Duodenal mucosa (tissue), 2 donors: ENCODE data around the gene KIAA0825.

ENCODE experiments used
- H3K27ac ChIP-seq: one replicate; pipeline ENCODE4 v1.7.0; 2013; ENCODE audit warnings: low read depth, low read length
- H3K27me3 ChIP-seq, 2 donors: one replicate each; pipeline ENCODE4 v1.7.0; 2013; ENCODE audit warnings: low read length in 2 of 2, control low read depth in 1 of 2; ENCODE audit not compliant: insufficient read depth in 2 of 2, control insufficient read depth in 1 of 2
- H3K36me3 ChIP-seq, 2 donors: one replicate each; pipeline ENCODE4 v1.7.0; 2013; ENCODE audit warnings: low read length in 2 of 2, control low read depth in 1 of 2; ENCODE audit not compliant: insufficient read depth in 2 of 2, control insufficient read depth in 1 of 2
- H3K4me1 ChIP-seq, 2 donors: one replicate each; pipeline ENCODE4 v1.7.0; 2013; ENCODE audit warnings: low read length in 2 of 2, control low read depth in 1 of 2; ENCODE audit not compliant: insufficient read depth in 2 of 2, control insufficient read depth in 1 of 2
- H3K4me3 ChIP-seq, 2 donors: one replicate each; pipeline ENCODE4 v1.7.0; 2013; ENCODE audit warnings: low read length in 2 of 2, low read depth in 1 of 2
- H3K9ac ChIP-seq, 2 donors: one replicate each; pipeline ENCODE4 v1.7.0; 2013; ENCODE audit warnings: low read length in 2 of 2, low read depth in 1 of 2
- H3K9me3 ChIP-seq, 2 donors: one replicate each; pipeline ENCODE4 v1.7.0; 2013; ENCODE audit warnings: low read length in 2 of 2, control low read depth in 1 of 2; ENCODE audit not compliant: control insufficient read depth in 1 of 2

Gene KIAA0825

DNA sequence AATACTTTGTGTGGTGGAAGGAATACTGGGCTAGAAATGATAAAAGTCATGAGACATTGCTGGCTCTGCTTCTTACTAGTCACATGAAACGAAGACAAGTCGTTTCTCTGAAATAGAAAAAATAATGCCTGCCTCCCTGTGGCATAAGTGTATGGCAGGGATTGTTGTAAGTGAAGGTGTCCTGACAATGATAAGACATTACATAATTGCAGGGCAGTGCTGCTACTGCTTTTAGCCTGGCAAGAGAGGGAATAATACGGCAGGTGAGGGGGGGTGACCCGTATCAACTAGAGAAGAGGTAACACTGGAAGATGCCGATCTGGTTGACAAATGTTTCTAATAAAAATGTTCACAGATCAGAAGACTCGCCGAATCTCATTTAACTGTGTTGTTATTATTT is 314.3 kb downstream of the KIAA0825 start:
- Histone ChIP-seq H3K27ac (no peak overlapping the region), H3K27me3 (no peaks in the 10 kb centered on the region), H3K4me3 (no peak overlapping the region), H3K4me1 (no peaks in the 10 kb centered on the region), H3K9me3 (no peaks in the 10 kb centered on the region), H3K36me3 (no peaks in the 10 kb centered on the region), H3K9ac (no peak overlapping the region)

DNA sequence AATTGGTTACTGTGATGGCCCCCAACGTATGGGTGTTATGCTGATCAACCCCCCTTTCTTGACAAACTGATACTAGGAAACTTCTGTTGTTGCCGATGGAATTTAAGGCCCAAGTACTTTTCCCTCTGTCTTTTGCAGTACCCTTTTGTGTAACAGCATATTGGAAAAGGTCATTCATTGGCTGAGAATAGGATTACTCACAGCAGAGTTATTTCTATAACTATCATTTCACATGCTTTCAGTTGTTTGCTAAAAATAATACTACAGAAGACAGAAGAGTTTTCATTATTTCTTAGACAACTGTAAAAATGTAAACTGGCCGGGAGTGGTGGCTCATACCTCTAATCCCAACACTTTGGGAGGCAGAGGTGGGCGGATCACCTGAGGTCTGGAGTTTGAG is 329.5 kb downstream of the KIAA0825 start:
- H3K36me3 ChIP-seq: no peaks in the 10 kb centered on the region
- H3K9ac ChIP-seq: no peak overlapping the region
- no peaks in the 10 kb centered on the region for H3K27me3 ChIP-seq
- H3K27ac ChIP-seq: no peak overlapping the region
- H3K9me3 ChIP-seq: no peaks in the 10 kb centered on the region
- H3K4me3 ChIP-seq: no peak overlapping the region
- peaks cover 3 to 13% of the 10 kb centered on the region in 2 donors for H3K4me1 ChIP-seq

DNA sequence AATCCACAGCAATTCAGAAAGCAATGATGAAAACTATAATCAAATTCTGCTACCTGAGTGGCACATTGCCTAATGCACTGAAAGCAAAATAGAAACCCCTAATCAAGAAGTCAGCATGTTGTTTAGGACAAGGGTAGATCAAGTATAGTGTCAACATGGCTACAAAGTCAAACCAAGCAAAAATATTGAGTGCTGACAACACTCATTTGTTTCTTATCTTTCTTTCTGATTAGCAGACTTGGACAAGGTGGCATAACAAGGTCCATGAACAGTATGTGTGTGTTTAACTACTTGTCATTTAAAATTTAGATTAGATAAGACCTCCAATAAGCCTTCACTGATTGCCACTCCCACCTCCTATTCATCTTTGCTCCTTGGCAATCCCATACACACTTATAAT is 332.4 kb downstream of the KIAA0825 start:
- Histone ChIP-seq H3K4me1 (peaks cover 3 to 13% of the 10 kb centered on the region in 2 donors), H3K9ac (no peak overlapping the region), H3K36me3 (no peaks in the 10 kb centered on the region), H3K9me3 (no peaks in the 10 kb centered on the region), H3K27me3 (no peaks in the 10 kb centered on the region), H3K27ac (no peak overlapping the region), H3K4me3 (no peak overlapping the region)

DNA sequence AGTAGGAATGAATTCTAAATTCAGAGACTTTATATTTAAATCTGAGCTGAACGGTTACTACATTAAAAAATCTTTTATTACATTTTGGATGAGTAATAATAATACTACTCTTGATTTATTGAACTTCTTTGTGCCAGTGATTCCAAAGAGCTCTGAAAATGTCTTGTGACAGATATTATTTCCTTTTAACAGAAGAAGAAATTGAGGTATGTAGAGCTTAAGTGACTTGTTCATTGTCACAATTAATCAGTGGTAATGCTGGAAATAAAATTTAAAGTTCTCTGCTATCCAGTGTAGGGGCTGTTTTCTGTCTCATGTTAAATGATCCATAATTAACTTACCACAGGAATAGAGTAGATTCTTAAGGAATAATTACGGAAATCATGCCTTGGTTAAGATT is 335.3 kb downstream of the KIAA0825 start:
- Histone ChIP-seq H3K9me3 (no peaks in the 10 kb centered on the region), H3K4me1 (peaks cover 3 to 13% of the 10 kb centered on the region in 2 donors)

DNA sequence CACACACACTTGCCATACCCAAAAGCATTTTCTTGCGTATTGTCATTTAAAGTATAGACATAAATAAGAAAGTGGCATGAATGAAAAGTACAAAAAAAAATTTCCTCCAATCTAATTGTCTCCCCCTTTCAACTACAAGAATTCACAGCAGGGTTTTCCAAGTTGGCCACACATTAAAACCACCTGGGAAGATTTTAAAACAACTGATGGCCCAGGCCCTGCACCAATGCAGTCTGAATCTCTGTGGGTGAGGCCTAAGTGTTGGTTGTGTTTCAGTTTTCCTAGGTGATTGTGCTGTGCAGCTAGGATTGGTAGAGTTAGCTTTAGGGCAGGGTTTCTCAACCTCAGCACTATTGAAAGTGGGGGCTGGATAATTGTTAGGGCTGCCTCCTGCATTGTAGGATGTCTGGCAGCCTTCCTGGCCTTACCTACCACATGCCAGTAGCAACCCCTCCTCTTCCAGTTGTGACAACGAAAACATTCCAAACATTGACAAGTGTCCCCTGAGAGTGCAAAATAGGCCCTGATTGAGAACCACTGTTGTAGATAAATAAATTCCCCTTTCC is 337.1 kb downstream of the KIAA0825 start:
- no peak overlapping the region for H3K27ac ChIP-seq
- no peak overlapping the region for H3K9ac ChIP-seq
- H3K4me1 ChIP-seq: peaks cover 0 to 7% of the 10 kb centered on the region in 2 donors
- H3K36me3 ChIP-seq: no peaks in the 10 kb centered on the region
- no peaks in the 10 kb centered on the region for H3K9me3 ChIP-seq
- H3K4me3 ChIP-seq: no peak overlapping the region
- no peaks in the 10 kb centered on the region for H3K27me3 ChIP-seq

More for the DNA sequence above, 335.3 kb downstream of the KIAA0825 start:
- no peak overlapping the region for H3K27ac ChIP-seq
- no peaks in the 10 kb centered on the region for H3K27me3 ChIP-seq
- no peak overlapping the region for H3K9ac ChIP-seq
- H3K36me3 ChIP-seq: no peaks in the 10 kb centered on the region
- H3K4me3 ChIP-seq: no peak overlapping the region

DNA sequence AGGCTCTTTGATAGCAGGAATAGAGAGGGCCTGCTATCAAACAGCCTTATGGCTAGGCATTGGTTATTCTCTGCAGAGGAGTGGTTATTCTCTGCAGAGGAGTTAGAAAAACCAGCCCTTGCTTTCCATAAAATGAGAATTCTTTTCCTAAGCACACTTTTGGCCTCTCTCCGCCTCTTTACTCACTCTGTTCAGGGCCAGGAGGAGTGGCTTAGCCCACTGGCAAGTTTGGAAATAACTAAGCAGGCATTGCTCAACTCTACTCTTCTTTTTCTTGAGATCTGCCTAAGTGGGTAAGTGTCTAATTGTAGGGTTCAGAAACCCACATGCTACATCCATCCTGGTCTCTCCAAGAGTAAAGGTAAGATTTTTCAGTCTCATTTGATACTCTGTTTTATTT is 341.7 kb downstream of the KIAA0825 start:
- H3K4me1 ChIP-seq: no peaks in the 10 kb centered on the region
- no peak overlapping the region for H3K27ac ChIP-seq
- no peaks in the 10 kb centered on the region for H3K9me3 ChIP-seq
- H3K4me3 ChIP-seq: no peak overlapping the region
- no peak overlapping the region for H3K9ac ChIP-seq
- no peaks in the 10 kb centered on the region for H3K27me3 ChIP-seq
- no peaks in the 10 kb centered on the region for H3K36me3 ChIP-seq

DNA sequence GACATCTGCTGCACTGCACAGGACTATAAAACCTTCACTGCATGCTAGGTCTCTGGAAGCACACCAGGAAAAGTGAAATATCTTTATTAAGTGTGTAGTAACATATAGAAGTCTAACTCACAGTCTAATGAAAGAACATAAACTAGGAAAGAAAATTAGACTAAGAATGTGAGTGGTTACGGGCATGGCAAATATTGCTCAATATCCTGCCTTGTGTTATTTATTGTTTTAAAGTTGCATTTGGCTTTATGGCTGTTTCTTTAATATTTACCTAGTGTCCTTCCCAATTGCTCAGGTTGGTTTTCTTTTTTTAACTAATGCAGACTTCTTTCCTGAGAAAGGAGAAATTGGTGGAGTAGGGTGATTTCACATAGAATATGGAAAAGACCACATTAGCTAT is 342.4 kb downstream of the KIAA0825 start:
- no peak overlapping the region for H3K4me3 ChIP-seq

DNA sequence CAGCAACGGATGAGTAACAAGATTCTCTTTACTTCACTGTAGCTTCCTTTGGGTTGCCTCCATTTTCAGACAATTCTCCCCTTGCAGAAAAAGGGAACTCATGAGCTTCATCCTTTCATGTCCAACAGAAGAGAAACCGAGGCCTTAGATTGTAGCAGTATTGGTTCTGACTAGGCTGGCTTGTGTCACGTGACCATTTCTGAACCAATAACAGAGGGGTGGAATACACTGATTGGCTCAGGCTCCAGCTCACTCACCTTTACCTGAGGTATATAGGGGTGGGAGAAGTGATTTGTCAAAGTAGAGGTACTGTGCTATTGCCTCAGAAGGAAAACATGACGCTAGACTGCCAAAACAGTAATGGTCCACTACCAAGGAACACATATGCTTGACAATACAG is 343.7 kb downstream of the KIAA0825 start:
- Histone ChIP-seq H3K9me3 (no peaks in the 10 kb centered on the region), H3K27ac (no peak overlapping the region), H3K4me3 (no peak overlapping the region), H3K27me3 (no peaks in the 10 kb centered on the region), H3K36me3 (no peaks in the 10 kb centered on the region), H3K9ac (no peak overlapping the region), H3K4me1 (no peaks in the 10 kb centered on the region)

More for the DNA sequence above, 342.4 kb downstream of the KIAA0825 start:
- Histone ChIP-seq H3K9me3 (no peaks in the 10 kb centered on the region), H3K9ac (no peak overlapping the region), H3K27me3 (no peaks in the 10 kb centered on the region), H3K4me1 (no peaks in the 10 kb centered on the region), H3K27ac (no peak overlapping the region), H3K36me3 (no peaks in the 10 kb centered on the region)

DNA sequence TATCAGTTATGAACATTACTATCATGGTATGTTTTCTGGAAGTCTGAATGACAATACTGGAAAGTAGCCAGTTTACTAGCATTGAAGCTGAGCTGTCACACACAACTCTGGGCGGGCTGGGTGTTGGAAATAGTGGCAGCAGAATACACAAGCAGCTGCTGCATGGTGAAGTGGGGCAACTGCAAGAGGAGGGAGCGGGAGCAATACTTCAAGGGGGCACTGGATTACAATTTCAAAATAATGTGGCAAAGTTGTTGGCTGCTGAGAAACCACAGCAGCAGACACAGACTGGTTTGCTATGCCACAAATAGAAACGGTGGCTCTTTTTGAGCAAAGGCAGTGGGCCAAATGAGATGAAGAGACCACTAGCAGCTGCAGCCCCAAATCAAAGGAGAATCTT is 350.2 kb downstream of the KIAA0825 start:
- Histone ChIP-seq H3K4me1 (no peaks in the 10 kb centered on the region), H3K36me3 (no peaks in the 10 kb centered on the region), H3K4me3 (no peak overlapping the region), H3K9me3 (no peaks in the 10 kb centered on the region), H3K27me3 (no peaks in the 10 kb centered on the region), H3K9ac (no peak overlapping the region), H3K27ac (no peak overlapping the region)

DNA sequence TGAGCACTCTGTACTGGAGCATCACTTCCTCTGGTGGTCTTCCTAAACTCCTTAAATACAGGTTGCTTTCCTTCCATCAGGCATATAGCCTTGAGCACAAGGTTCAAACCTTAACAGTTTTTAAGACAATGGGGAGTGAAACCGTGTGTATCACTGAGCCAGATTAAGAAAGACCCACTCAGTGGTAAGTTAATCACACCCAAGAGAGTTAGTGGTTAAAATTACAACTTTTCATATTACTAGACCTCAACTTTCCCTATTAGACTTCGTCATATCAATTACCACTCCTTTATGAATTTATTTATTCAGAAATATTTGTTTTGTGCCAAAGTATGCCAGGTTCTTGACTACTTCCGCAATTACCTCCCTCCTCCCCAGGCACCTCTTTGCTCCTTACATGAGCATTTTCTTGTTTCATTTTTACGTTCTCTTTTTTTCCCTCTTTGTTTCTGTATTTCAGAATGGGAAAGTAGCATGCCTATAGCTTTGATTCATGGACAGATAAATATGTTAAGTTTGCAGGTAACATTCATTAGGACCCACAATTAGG is 351.0 kb downstream of the KIAA0825 start:
- Histone ChIP-seq H3K9ac (no peak overlapping the region), H3K27me3 (no peaks in the 10 kb centered on the region), H3K27ac (no peak overlapping the region), H3K4me3 (no peak overlapping the region), H3K4me1 (no peaks in the 10 kb centered on the region), H3K9me3 (no peaks in the 10 kb centered on the region), H3K36me3 (no peaks in the 10 kb centered on the region)
